Measurements from ENCODE around the gene INPP5J. TPM values are rescaled to one million over a fixed set of nuclear protein-coding genes. Genes with fewer than 3 reads are reported as not detected.

Gene INPP5J
- total RNA-seq, 1 donor from 2014 or later = 4.6 TPM

DNA sequence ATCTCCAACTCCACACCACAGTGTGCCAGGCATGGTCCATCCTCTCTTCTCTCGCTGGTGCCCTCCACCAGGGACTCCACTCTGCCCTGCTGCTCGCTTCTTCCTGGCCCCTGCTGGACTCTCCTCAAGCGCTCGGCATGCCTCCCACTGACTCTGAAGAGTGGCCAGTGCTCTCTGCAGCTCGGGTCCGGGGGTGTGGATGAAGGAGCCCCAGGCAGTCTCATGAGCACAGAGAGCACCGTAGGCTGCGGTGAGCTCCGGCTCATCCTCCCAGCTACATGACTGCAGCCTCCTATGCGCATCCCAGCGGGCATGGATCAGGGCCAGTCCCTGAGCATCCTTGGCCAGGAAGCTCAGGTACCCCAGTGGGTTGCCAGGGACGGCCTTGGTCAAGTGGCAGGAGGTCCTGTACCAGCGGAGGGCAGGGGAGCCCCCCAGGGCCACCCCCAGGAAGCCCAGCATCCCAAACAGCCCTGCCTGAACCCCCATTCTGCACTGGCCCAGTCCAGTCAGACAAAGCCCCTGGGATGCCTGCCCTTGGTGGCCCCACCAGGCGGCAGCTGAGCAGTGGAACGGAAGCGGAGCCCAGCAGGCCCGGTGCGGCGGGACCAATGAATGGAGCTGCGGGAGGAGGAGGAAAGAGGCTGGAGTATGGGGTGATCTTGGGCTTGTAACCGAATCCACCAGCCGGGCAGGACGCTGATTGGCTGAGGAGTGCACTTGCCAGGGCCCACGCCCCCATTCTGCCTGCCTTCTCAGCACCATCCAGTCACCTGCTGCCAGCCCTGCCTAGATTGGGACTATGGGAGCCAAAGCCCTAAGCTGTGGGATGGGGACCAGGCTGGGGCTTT lies 17.3 kb downstream of the INPP5J start, which contains the start of gene PLA2G3:
PLA2G3 (minus strand) TSS at position 643 of the 851 bp plus-strand sequence; CDS start at position 489, 154 bp downstream.
- ATAC-seq = peak; percentile 91 to 93
- no peaks in the 10 kb centered on the region for H3K27me3 ChIP-seq (ENCODE audit: low read depth)
- intact Hi-C loops (cut with DNase I) = no loop called here
- DNase-seq = peak; percentile 91
- H3K9me3 ChIP-seq = no peaks in the 10 kb centered on the region
- TF ChIP-seq, protein P1, sequence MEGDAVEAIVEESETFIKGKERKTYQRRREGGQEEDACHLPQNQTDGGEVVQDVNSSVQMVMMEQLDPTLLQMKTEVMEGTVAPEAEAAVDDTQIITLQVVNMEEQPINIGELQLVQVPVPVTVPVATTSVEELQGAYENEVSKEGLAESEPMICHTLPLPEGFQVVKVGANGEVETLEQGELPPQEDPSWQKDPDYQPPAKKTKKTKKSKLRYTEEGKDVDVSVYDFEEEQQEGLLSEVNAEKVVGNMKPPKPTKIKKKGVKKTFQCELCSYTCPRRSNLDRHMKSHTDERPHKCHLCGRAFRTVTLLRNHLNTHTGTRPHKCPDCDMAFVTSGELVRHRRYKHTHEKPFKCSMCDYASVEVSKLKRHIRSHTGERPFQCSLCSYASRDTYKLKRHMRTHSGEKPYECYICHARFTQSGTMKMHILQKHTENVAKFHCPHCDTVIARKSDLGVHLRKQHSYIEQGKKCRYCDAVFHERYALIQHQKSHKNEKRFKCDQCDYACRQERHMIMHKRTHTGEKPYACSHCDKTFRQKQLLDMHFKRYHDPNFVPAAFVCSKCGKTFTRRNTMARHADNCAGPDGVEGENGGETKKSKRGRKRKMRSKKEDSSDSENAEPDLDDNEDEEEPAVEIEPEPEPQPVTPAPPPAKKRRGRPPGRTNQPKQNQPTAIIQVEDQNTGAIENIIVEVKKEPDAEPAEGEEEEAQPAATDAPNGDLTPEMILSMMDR (IDR thresholded peaks at IDR 0.05) = no peak
- H3K4me1 ChIP-seq = peaks cover 6% of the 10 kb centered on the region
- no peaks in the 10 kb centered on the region for H3K36me3 ChIP-seq
- peak within 1 kb of the TSS; percentile 40 for H3K4me3 ChIP-seq
- peak within 1 kb of the TSS; percentile 73 for H3K27ac ChIP-seq

DNA sequence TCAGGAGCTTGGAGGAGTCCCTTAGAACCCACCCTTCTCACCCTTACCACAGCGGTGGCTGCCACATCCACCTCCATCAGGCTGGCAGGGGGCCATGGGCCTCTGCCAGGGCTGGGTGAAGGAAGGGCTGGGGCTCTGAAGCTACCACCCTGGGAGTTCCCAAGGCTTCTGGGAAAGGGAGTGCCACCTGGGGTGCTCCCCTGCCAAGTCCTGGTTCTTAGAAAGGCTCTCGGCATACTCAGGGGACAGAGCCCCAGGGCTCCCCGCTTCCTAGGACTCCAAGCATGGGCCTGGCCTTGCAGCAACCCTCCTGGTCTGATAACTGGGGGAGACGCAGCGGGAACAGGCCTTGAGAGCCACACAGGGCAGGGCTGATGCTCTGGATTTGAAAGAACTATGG lies 18.0 kb downstream of the INPP5J start:
- H3K9me3 ChIP-seq = no peaks in the 10 kb centered on the region
- H3K27me3 ChIP-seq (ENCODE audit: low read depth) = no peaks in the 10 kb centered on the region
- H3K27ac ChIP-seq = peak overlapping the region; percentile 73
- peak; percentile 60 for DNase-seq
- TF ChIP-seq, protein P1 (IDR thresholded peaks at IDR 0.05) = no peak
- H3K36me3 ChIP-seq = no peaks in the 10 kb centered on the region
- intact Hi-C loops (cut with DNase I) = no loop called here
- peaks cover 6% of the 10 kb centered on the region for H3K4me1 ChIP-seq
- peak; percentile 69 to 79 for ATAC-seq
- no peak overlapping the region for H3K4me3 ChIP-seq

DNA sequence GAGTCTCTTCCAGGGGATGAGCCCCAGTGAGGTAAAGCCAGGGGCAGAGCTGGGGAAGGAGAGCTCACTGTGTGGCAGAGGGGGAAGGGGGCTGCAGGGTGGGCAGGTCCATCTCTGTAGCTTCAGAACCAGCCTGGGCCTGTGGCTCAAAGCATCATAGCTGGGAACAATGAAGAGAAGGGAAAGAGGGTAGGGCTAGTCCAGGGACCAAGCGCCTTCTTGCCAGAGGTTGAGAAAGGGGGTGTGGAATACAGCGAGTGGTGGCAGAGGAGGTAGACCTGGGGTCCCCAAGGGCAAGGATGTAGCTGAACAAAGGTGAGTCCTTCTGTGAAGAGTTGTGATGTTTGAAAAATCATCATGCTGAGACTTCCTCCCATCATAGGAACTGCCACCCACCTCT lies 18.8 kb downstream of the INPP5J start:
- H3K9me3 ChIP-seq = no peaks in the 10 kb centered on the region
- no peak for ATAC-seq
- H3K4me1 ChIP-seq = peaks cover 6% of the 10 kb centered on the region
- H3K27ac ChIP-seq = peak overlapping the region; percentile 73
- no peak overlapping the region for H3K4me3 ChIP-seq
- H3K27me3 ChIP-seq (ENCODE audit: low read depth) = no peaks in the 10 kb centered on the region
- intact Hi-C loops (cut with DNase I) = no loop called here
- no peak for DNase-seq
- TF ChIP-seq, protein P1 (IDR thresholded peaks at IDR 0.05) = no peak
- no peaks in the 10 kb centered on the region for H3K36me3 ChIP-seq

DNA sequence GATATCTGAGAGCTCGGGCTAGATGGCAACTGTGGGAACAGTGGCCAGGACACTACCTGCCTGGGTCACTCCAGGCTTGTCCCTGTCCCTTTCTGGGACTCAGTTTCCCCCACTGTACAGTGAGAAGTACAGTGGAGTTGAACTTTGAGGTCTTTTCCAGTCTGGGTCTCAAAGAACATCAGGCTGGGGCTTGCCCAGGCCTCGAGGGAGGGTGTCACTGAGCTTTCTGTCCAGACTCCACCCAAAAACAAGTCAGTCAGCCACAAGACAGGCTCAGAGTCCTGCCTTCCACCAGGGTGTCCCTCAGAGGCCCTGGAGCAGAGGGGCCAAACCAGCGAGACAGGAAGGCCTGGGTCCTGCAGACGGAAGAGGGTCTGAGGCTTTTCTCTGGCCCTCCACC lies 19.5 kb downstream of the INPP5J start:
- H3K9me3 ChIP-seq = no peaks in the 10 kb centered on the region
- H3K36me3 ChIP-seq = no peaks in the 10 kb centered on the region
- DNase-seq (no peak), ATAC-seq (no peak)
- peaks cover 6% of the 10 kb centered on the region for H3K4me1 ChIP-seq
- intact Hi-C loops (cut with DNase I) = no loop called here
- no peak overlapping the region for H3K27ac ChIP-seq
- no peaks in the 10 kb centered on the region for H3K27me3 ChIP-seq (ENCODE audit: low read depth)
- TF ChIP-seq, protein P1 (IDR thresholded peaks at IDR 0.05) = no peak
- no peak overlapping the region for H3K4me3 ChIP-seq

DNA sequence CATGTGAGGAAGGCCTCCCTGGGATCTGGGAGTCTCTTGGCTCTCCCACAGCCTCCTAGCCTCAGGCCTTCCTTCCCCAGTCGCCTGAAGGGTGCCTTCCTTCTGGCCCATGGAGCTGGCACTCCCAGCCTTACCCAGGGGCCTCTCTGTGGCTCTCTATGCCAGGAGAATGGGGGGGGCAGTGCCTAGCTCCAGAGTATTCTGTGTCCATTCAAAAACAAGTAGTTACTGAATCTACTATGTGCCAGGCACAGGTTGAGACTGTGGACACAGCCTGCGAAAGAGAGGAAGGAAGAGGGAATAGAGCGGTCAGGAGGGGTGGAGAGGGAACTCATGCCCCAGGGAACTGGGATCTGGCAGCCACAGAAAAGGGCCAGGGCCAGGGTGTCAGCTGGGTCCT lies 20.3 kb downstream of the INPP5J start:
- no peak for ATAC-seq
- DNase-seq = no peak
- Histone ChIP-seq H3K27ac (no peak overlapping the region), H3K36me3 (no peaks in the 10 kb centered on the region), H3K4me1 (peaks cover 6% of the 10 kb centered on the region), H3K27me3 (ENCODE audit: low read depth) (no peaks in the 10 kb centered on the region), H3K9me3 (no peaks in the 10 kb centered on the region), H3K4me3 (no peak overlapping the region)
- TF ChIP-seq, protein P1 (IDR thresholded peaks at IDR 0.05) = no peak
- intact Hi-C loops (cut with DNase I) = no loop called here
